ENCODE measurements around the gene HOXB3. TPM values are rescaled to one million over a fixed set of nuclear protein-coding genes. Genes with fewer than 3 reads are reported as not detected.

Gene HOXB3
- total and polyA plus RNA-seq, 2 of the 13 experiments (the other 11 are each of a cell fraction or from before 2014, with no cell fraction given), result not detected

DNA sequence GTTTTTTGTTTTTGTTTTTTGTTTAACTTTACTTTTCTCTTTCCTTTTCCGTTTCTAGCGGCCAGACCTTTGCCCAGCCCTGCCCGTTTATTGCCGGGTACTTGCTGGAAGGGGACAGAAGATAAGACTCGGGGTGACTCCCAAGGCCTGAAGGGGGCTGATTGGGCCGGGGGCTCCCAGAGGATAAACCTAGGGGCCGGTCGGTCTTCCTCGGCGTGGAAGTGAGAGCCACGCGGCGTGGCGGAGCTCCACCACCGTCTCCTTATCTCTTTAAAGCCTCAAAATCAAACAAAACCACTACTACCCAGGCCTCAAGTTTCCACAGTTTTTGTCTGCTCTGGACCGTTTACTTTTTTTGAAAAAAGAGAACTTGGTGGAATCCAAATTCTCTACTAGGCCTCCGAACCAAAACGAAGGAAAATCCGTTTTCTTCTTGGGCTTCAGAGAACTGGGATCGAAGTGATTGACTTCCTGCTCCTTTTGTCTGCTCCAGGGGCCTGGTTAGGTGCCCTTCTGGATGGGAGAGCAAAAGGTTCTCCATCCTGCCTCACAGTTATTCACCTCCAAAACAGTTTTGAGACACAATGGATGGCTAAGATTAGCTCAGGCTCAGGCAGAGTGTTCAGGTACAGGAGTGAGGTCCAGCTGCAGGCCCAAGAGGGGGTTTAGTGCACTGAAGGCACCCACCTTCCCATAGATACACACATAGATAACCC is 44.6 kb upstream of the HOXB3 start (continued):
- TF ChIP-seq, protein P1, sequence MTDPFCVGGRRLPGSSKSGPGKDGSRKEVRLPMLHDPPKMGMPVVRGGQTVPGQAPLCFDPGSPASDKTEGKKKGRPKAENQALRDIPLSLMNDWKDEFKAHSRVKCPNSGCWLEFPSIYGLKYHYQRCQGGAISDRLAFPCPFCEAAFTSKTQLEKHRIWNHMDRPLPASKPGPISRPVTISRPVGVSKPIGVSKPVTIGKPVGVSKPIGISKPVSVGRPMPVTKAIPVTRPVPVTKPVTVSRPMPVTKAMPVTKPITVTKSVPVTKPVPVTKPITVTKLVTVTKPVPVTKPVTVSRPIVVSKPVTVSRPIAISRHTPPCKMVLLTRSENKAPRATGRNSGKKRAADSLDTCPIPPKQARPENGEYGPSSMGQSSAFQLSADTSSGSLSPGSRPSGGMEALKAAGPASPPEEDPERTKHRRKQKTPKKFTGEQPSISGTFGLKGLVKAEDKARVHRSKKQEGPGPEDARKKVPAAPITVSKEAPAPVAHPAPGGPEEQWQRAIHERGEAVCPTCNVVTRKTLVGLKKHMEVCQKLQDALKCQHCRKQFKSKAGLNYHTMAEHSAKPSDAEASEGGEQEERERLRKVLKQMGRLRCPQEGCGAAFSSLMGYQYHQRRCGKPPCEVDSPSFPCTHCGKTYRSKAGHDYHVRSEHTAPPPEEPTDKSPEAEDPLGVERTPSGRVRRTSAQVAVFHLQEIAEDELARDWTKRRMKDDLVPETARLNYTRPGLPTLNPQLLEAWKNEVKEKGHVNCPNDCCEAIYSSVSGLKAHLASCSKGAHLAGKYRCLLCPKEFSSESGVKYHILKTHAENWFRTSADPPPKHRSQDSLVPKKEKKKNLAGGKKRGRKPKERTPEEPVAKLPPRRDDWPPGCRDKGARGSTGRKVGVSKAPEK (CRISPR knock-in tag; IDR thresholded peaks at IDR 0.05; ENCODE audit: borderline replicate concordance), result no peak

DNA sequence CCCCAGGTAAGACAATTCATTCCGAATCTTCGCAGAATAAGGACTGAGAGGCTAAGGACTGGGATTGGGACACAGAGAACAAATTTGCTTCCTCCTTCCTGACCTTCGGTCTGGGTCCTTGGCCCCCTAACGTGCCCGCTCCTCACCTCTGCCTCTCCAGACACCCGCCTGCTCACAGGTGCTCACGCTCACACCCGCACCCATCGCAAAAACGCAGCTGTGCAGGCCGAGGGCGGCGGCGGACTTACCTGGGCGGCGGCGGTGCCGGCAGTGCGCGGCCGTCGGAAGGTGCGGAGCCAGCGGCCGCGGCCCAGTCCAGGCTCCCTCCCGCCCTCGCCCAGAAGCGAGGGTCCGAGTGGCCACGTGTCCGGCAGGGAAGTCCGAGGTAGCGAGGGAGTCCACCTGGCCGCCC is 43.2 kb upstream of the HOXB3 start:
- no peaks in the 10 kb centered on the region for H4K20me1 ChIP-seq (ENCODE audit: insufficient read depth, low read length)
- 0 out of 2 replicates have a peak, but pooled peaks cover 4% of the 10 kb centered on the region for H3K4me1 ChIP-seq (ENCODE audit: insufficient read depth, low read length)
- H3K36me3 ChIP-seq (replicated peaks in 1 of 2; ENCODE audit: control insufficient read depth in 1 of 2, insufficient read depth in 2 of 2, low read length in 2 of 2), result no peaks in the 10 kb centered on the region
- no peak overlapping the region for H3K27ac ChIP-seq (ENCODE audit: extremely low read length, insufficient read depth, low read length)
- in situ Hi-C loops (cut with HindIII; ENCODE audit: extremely low pct_ligation_motif_present, low pct_unique_long_range_greater_than_20kb), result no loop called here
- H3K4me2 ChIP-seq (ENCODE audit: low read depth, low read length), result no peak overlapping the region
- no peaks in the 10 kb centered on the region for H3K79me2 ChIP-seq (ENCODE audit: insufficient read depth, low read length)
- DNase-seq (ENCODE audit: low spot score), result no peak
- H3K4me3 ChIP-seq (replicated peaks in 1 of 3; ENCODE audit: insufficient read depth in 1 of 3, low read depth in 2 of 3, low read length in 3 of 3), result no peak overlapping the region
- BruUV-seq (replicated peaks), result no TSS peak
- H3K9ac ChIP-seq (ENCODE audit: insufficient read depth, low read depth, low read length), result no peak overlapping the region
- no peak for ATAC-seq
- CTCF ChIA-PET (ENCODE audit: low intra/inter-chr PET ratio, low total read pairs), result no interaction called here
- H2AFZ ChIP-seq (ENCODE audit: low read length), result no peak overlapping the region
- peaks cover 26 to 97% of the 10 kb centered on the region in 2 experiments for H3K27me3 ChIP-seq (ENCODE audit: control insufficient read depth in 1 of 2, insufficient read depth in 2 of 2, low read length in 2 of 2)
- intact Hi-C loops (cut with micrococcal nuclease; ENCODE audit: unreplicated experiment), result no loop called here
- no peaks in the 10 kb centered on the region for H3K9me3 ChIP-seq (ENCODE audit: low read length)
- WGBS (ENCODE audit: low lambda C conversion rate), result 52% methylated on average over 34 of the region's 35 CpGs
- FAIRE-seq, result no peak
- POLR2A ChIA-PET, result no interaction called here
- TF ChIP-seq, protein P2, sequence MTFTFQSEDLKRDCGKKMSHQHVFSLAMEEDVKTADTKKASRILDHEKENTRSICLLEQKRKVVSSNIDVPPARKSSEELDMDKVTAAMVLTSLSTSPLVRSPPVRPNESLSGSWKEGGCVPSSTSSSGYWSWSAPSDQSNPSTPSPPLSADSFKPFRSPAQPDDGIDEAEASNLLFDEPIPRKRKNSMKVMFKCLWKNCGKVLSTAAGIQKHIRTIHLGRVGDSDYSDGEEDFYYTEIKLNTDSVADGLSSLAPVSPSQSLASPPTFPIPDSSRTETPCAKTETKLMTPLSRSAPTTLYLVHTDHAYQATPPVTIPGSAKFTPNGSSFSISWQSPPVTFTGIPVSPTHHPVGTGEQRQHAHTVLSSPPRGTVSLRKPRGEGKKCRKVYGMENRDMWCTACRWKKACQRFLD (CRISPR knock-in tag; IDR thresholded peaks at IDR 0.05; ENCODE audit: borderline replicate concordance), result no peak
- no peak for TF ChIP-seq ZNF552 (CRISPR knock-in tag; IDR thresholded peaks at IDR 0.05; ENCODE audit: borderline replicate concordance)
- no peak for TF ChIP-seq ZNF772 (CRISPR knock-in tag; IDR thresholded peaks at IDR 0.05)
- no peak for TF ChIP-seq ZNF33A (CRISPR knock-in tag; IDR thresholded peaks at IDR 0.05; ENCODE audit: borderline replicate concordance)
- no peak for TF ChIP-seq ZNF83 (CRISPR knock-in tag; IDR thresholded peaks at IDR 0.05; ENCODE audit: borderline replicate concordance)
- TF ChIP-seq NR2F1 (CRISPR knock-in tag; IDR thresholded peaks at IDR 0.05), result no peak
- TF ChIP-seq, protein P3, sequence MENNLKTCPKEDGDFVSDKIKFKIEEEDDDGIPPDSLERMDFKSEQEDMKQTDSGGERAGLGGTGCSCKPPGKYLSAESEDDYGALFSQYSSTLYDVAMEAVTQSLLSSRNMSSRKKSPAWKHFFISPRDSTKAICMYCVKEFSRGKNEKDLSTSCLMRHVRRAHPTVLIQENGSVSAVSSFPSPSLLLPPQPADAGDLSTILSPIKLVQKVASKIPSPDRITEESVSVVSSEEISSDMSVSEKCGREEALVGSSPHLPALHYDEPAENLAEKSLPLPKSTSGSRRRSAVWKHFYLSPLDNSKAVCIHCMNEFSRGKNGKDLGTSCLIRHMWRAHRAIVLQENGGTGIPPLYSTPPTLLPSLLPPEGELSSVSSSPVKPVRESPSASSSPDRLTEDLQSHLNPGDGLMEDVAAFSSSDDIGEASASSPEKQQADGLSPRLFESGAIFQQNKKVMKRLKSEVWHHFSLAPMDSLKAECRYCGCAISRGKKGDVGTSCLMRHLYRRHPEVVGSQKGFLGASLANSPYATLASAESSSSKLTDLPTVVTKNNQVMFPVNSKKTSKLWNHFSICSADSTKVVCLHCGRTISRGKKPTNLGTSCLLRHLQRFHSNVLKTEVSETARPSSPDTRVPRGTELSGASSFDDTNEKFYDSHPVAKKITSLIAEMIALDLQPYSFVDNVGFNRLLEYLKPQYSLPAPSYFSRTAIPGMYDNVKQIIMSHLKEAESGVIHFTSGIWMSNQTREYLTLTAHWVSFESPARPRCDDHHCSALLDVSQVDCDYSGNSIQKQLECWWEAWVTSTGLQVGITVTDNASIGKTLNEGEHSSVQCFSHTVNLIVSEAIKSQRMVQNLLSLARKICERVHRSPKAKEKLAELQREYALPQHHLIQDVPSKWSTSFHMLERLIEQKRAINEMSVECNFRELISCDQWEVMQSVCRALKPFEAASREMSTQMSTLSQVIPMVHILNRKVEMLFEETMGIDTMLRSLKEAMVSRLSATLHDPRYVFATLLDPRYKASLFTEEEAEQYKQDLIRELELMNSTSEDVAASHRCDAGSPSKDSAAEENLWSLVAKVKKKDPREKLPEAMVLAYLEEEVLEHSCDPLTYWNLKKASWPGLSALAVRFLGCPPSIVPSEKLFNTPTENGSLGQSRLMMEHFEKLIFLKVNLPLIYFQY (CRISPR knock-in tag; IDR thresholded peaks at IDR 0.05; ENCODE audit: borderline replicate concordance), result no peak
- no peak for TF ChIP-seq BRCA1 (CRISPR knock-in tag; IDR thresholded peaks at IDR 0.05)
- no peak for TF ChIP-seq ZNF343 (CRISPR knock-in tag; IDR thresholded peaks at IDR 0.05)
